Dermis lymphatic vessel endothelial cell (primary cell): Measurements from ENCODE around the gene RPL3. TPM values are rescaled to one million over a fixed set of nuclear protein-coding genes. Genes with fewer than 3 reads are reported as not detected.

Experiments
- total RNA-seq: library from RNA; depleted of rRNA; stranded (reverse); fragments of >200 nt; gene quantifications from 2 replicates; pipeline ENCODE4 v1.2.1, GENCODE V29; 2014

Gene RPL3
- 3,720 and 3,923 TPM in 2 replicates for total RNA-seq

DNA sequence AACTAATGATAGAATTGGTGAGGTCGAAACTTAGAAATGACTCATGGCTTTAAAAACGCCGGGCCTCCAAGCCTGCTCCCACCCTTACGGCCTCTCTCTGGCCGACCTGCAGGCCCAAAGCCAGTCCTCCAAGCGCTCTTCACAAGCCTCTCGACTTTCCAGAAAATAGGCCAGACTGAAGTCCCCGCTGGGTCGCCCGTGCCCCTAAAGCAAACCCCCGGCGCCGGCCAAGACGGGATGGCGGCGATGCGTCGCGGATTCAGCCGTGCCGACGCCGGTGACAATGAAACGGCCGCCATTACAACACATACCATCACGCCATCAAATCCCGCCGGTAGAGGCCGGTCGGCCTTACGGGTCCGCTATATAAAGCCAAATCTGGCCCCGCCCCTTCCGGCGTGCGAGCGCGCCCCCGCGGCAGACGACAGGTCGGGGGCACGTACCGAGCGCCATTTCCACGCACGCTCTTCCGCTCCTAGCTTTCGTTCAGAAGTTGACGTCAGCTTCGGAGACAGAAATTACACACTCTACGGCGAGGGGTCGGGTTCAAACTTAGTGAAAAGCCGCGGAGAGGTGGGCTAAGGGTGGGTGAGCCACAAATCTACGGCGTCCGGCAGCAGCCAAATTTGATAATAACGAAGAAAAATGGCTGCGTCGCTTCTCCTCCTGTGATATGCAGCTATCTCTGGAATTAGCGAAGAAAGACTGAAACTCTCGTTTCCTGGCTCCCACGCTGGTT, at the start of gene RPL3:
Gene RPL3, minus strand, starts transcription at position 340 of the 739 bp plus-strand sequence. Its CDS starts 26 bp downstream, at position 314.

DNA sequence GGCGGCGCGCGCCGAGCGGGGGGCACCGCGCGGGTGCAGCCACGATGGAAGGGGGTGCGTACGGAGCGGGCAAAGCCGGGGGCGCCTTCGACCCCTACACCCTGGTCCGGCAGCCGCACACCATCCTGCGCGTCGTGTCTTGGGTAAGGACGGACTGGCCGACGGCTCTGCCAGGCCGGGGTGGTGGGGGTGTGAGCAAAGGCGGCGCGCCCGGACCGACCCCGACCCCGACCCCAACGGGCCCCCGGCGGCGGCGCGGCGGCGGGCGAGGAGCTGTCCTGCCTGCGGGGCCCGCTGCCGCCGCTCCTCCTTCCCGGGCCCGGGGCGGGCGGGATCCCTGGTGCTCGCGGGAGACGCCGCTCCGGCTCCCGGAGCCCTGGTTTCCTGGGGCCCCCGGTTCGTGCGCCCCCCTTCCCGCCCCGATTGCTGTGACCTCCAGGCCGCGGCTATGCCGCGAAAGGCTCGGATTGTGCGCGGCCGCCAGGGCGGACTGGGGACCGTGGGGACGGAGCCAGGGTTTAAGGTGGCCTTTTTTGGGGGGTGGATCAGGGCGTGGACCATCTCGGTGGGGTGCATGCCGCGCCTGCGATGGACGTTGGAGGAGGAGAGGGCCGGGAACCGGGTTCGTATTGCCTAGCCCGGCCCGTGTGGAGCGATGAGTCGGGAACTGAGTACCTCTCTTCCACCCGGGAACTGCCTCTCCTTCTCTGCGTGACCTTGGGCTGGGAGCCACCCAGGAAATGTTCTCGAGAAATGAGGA, 30.7 kb upstream of the RPL3 start, which contains the start of gene SYNGR1:
Gene SYNGR1, plus strand, starts transcription at position 25 of the 760 bp plus-strand sequence. Its CDS starts 20 bp downstream, at position 45.

Other genes starting within 250 kb of the RPL3 start
- gene APOBEC3G, start 242.3 kb downstream of the RPL3 start, total RNA-seq: 4.3 and 6.7 TPM in 2 replicates
- not detected in 2 replicates for gene APOBEC3H, start 222.4 kb downstream of the RPL3 start, total RNA-seq
- gene CBX7, start 166.9 kb downstream of the RPL3 start, total RNA-seq: 4.0 and 5.3 TPM in 2 replicates
- gene PDGFB, start 74.6 kb downstream of the RPL3 start, total RNA-seq: 18.0 and 25.9 TPM in 2 replicates
- 0.43 and 0.95 TPM in 2 replicates for gene SYNGR1, start 30.4 kb upstream of the RPL3 start, total RNA-seq
- 9.5 and 10.7 TPM in 2 replicates for gene TAB1, start 80.2 kb upstream of the RPL3 start, total RNA-seq
- gene MGAT3, start 137.4 kb upstream of the RPL3 start, total RNA-seq: not detected in 2 replicates
- gene MIEF1, start 182.7 kb upstream of the RPL3 start, total RNA-seq: 10.8 and 13.6 TPM in 2 replicates
- gene ATF4, start 200.9 kb upstream of the RPL3 start, total RNA-seq: 141 and 158 TPM in 2 replicates
- 40.6 and 41.7 TPM in 2 replicates for gene RPS19BP1, start 213.1 kb upstream of the RPL3 start, total RNA-seq